Breast epithelium (tissue), 4 donors: ENCODE data around the gene RBP5. TPM values are rescaled to one million over a fixed set of nuclear protein-coding genes. Genes with fewer than 3 reads are reported as not detected.
A peak's percentile ranks its signal among the peaks of the same experiment; 100 is the strongest.

Source experiments
- DNase-seq, 2 donors: peaks; one replicate each; pipeline ENCODE4 v3.0.0-alpha.2; 2019; ENCODE audit warnings: low spot score in 2 of 2
- H3K27ac ChIP-seq, 2 donors: fragments of 200-600 bp; sonication (generic) in 1 of 2; one replicate each; pipeline ENCODE4 v1.5.1; 2016 to 2019; ENCODE audit warnings: mild to moderate bottlenecking in 1 of 2
- H3K27me3 ChIP-seq, 2 donors: fragments of 200-600 bp; sonication (generic) in 1 of 2; one replicate each; pipeline versions ENCODE4 v1.5.1 to v1.6.0; 2017 to 2019; ENCODE audit warnings: control low read depth in 1 of 2, mild to moderate bottlenecking in 1 of 2
- H3K36me3 ChIP-seq: fragments of 200-600 bp; one replicate; pipeline ENCODE4 v1.5.1; 2019
- H3K4me1 ChIP-seq, 2 donors: fragments of 200-600 bp; sonication (generic); one replicate each; pipeline ENCODE4 v1.5.1; 2016 to 2019; ENCODE audit warnings: control low read depth in 1 of 2
- H3K4me3 ChIP-seq, 3 donors: fragments of 200-600 bp; sonication (generic); 1 replicate in 2 of 3; 2 replicates in 1 of 3; pipeline ENCODE4 v1.5.1; 2016 to 2019; ENCODE audit warnings: mild to moderate bottlenecking in 3 of 3, moderate library complexity in 2 of 3
- H3K9me3 ChIP-seq, 2 donors: fragments of 200-600 bp; sonication (generic) in 1 of 2; one replicate each; pipeline ENCODE4 v1.5.1; 2016 to 2019; ENCODE audit warnings: control low read depth in 1 of 2
- POLR2A ChIP-seq: fragments of 450-650 bp; IDR thresholded peaks from one replicate; pipeline ENCODE4 v1.6.1; 2016; ENCODE audit warnings: antibody characterized with exemption, mild to moderate bottlenecking, moderate library complexity
- POLR2AphosphoS5 ChIP-seq, 3 donors: sonication (generic); formaldehyde crosslinking; IDR thresholded peaks; one replicate each; pipeline ENCODE4 v1.6.1; 2017; ENCODE audit warnings: antibody characterized with exemption in 3 of 3
- intact Hi-C: fragments of 100-400 bp; cut with DNase I; formaldehyde crosslinking; loops from one replicate; pipeline ENCODE4 v1.15.1; 2023; ENCODE audit warnings: low total_unique reads
- total RNA-seq, 3 donors: library from RNA; depleted of rRNA; stranded (reverse); fragments of >200 nt; gene quantifications; one replicate each; pipeline ENCODE4 v1.1.0, GENCODE V29; 2016
- TF ChIP-seq, protein P1 (sequence below), 3 donors: fragments of 450-650 bp; IDR thresholded peaks; one replicate each; pipeline ENCODE4 v1.5.1; 2016 to 2017; ENCODE audit warnings: antibody characterized with exemption in 3 of 3, mild to moderate bottlenecking in 3 of 3, moderate library complexity in 3 of 3

Gene RBP5
- total RNA-seq, 3 donors from 2014 or later, result 1.1 to 3.3 (median 2.9) TPM

DNA sequence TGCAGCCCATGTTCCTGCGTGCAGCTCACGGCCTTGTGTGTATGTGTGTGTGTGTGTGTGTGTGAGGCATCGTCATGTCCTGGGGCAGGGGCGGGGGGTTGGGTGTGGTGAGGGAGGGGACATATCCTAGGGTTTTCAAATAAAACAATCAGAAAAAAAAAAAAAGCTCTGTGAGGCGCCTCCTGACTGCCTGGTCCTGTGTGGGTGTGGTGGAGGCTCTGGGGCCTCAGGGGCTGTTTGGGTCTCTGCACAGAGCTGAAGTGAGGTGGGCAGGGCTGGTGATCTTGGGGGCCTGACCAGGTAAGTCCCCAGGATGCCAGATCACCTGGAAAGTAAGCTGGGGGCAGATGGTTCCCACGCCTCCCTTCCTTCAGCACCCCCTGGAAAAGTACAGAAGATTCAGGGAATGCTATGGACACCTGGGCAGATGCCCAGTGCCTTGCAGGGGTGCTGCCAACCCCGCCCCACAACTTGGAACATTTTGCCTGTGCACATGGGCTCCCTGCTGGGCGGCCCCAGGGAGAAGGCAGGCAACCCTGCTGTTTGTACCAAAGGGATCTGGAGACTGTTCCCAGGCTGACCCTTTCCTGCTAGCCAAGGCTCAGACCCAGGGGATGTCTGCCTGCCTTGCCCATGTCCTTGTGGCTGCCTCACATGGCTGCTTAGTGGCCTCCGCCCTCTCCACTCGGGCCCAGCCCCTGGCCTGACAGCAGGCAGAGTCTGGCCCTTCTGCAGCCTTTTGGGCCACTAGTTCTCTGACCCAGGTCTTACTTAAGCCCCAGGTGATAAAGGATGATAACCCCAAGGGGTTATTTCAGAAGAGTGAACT lies 30.3 kb upstream of the RBP5 start:
- H3K4me1 ChIP-seq, result peaks cover 8 to 14% of the 10 kb centered on the region in 2 donors
- no peaks in the 10 kb centered on the region for H3K27me3 ChIP-seq
- no peak overlapping the region for H3K27ac ChIP-seq
- TF ChIP-seq POLR2AphosphoS5 (IDR thresholded peaks at IDR 0.05), result no peak
- no peaks in the 10 kb centered on the region for H3K9me3 ChIP-seq
- intact Hi-C loops, result no loop called here
- no peak overlapping the region for H3K4me3 ChIP-seq
- no peak for DNase-seq
- H3K36me3 ChIP-seq, result no peaks in the 10 kb centered on the region

DNA sequence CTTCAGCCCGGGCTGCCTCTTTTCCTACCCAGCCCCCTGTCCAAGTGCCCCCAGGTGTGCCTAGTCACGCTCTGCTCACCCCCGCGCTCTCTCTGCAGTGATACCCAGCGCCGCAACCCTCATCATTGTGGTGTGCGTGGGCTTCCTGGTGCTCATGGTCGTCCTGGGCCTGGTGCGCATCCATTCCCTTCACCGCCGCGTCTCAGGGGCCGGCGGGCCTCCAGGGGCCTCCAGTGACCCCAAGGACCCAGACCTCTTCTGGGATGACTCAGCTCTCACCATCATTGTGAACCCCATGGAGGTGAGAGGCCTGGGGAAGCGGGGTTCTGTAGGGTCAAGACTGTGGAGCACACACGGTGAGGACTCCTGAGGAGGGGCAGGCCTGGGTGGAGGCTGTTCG lies 28.7 kb upstream of the RBP5 start:
- H3K36me3 ChIP-seq, result no peaks in the 10 kb centered on the region
- no peak overlapping the region for H3K4me3 ChIP-seq
- H3K27ac ChIP-seq, result no peak overlapping the region
- H3K27me3 ChIP-seq, result no peaks in the 10 kb centered on the region
- H3K9me3 ChIP-seq, result no peaks in the 10 kb centered on the region
- no peak for TF ChIP-seq POLR2A
- TF ChIP-seq, protein P1, sequence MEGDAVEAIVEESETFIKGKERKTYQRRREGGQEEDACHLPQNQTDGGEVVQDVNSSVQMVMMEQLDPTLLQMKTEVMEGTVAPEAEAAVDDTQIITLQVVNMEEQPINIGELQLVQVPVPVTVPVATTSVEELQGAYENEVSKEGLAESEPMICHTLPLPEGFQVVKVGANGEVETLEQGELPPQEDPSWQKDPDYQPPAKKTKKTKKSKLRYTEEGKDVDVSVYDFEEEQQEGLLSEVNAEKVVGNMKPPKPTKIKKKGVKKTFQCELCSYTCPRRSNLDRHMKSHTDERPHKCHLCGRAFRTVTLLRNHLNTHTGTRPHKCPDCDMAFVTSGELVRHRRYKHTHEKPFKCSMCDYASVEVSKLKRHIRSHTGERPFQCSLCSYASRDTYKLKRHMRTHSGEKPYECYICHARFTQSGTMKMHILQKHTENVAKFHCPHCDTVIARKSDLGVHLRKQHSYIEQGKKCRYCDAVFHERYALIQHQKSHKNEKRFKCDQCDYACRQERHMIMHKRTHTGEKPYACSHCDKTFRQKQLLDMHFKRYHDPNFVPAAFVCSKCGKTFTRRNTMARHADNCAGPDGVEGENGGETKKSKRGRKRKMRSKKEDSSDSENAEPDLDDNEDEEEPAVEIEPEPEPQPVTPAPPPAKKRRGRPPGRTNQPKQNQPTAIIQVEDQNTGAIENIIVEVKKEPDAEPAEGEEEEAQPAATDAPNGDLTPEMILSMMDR (IDR thresholded peaks at IDR 0.05), result no peak
- TF ChIP-seq POLR2AphosphoS5 (IDR thresholded peaks at IDR 0.05), result no peak
- DNase-seq, result no peak
- intact Hi-C loops, result no loop called here
- peaks cover 8 to 14% of the 10 kb centered on the region in 2 donors for H3K4me1 ChIP-seq

DNA sequence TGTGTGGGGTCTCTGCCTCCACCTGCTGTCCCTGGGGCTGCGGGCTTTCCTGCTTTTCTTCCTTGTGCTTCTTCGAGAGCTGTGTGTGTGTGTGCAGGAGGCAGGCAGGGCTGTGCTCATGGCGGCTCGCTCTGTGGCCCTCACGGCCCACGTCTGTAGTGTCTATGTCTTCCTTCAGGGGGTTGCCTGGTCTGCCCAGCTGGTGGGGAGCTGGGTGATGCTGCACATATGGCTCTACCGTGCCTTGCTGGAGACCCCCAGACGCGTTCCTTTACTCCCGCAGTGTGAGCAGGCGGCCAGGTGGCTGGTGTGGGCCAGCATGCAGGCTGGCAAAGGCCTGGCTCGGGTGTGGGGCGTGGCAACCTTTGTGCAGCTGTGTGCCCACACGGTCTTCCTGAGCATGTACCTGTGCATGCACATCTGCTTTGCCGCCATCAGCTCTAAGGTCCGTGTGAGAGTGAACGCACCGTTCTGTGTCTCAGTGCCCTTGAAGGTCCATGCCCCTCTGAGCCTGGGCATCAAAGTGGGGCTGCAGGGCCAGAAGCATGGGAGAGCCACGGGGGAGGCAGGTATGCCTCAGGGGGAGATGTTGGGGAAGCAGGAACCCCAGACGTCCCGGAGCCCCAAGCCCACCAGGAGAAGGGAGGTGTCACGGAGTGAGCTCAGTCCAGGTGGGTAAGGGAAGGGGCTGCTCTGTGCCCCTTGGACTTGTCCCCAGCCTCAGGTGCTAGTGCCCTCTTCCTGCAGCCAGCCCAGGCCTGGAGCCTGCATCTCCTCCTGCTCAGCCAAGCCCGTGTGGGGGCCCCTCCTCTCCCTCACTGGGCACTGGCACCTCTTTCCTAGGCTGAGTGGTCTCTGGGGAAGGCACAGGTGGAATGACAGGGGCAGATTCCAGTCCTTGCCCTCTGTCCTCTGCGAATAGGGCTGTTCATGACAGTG lies 27.8 kb upstream of the RBP5 start:
- no peak for DNase-seq
- Histone ChIP-seq H3K27me3 (no peaks in the 10 kb centered on the region), H3K4me1 (peaks cover 8 to 14% of the 10 kb centered on the region in 2 donors), H3K4me3 (peak overlapping the region in 1 of 3 donors; percentile 14), H3K36me3 (no peaks in the 10 kb centered on the region), H3K27ac (peak overlapping the region; percentile 80 to 92), H3K9me3 (no peaks in the 10 kb centered on the region)
- intact Hi-C loops, result no loop called here
- TF ChIP-seq POLR2AphosphoS5 (IDR thresholded peaks at IDR 0.05) (no peak), POLR2A (no peak)
- TF ChIP-seq, protein P1 (IDR thresholded peaks at IDR 0.05), result no peak

DNA sequence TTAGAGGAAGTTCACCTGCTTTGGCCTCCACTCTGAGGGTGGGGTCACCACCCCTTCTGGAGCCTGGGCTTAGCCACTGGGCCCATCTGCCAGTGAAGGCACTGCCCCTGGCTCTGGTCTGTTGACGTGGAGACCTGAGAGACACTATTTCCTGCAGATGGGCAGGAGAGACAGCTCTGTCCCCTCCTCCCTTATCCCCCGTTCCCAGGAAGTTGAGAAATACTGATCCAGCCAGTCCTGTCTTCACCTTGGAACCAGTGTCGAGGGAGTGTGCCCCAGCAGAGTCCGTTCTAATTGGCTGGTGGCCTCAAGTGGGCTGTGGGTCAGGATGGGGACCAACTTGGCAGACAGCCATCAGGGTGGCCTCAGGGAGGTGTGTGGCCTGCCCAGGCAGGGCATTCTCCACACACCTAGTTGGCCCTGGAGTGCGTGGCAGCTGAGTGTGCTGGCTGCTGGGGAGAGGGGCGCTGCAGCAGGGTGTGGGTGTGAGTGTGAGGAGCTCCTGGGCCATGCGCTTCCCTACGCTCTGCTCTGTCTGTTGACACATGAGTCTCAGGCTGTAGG lies 26.9 kb upstream of the RBP5 start:
- no peaks in the 10 kb centered on the region for H3K27me3 ChIP-seq
- peak; percentile 64 to 69 for DNase-seq
- H3K27ac ChIP-seq, result peak overlapping the region; percentile 80 to 92
- intact Hi-C loops, result no loop called here
- peaks cover 8 to 14% of the 10 kb centered on the region in 2 donors for H3K4me1 ChIP-seq
- H3K4me3 ChIP-seq, result peak overlapping the region in 2 of 3 donors; percentile 6 to 14
- TF ChIP-seq POLR2A (no peak), POLR2AphosphoS5 (IDR thresholded peaks at IDR 0.05) (no peak)
- TF ChIP-seq, protein P1 (IDR thresholded peaks at IDR 0.05), result no peak
- H3K36me3 ChIP-seq, result no peaks in the 10 kb centered on the region
- no peaks in the 10 kb centered on the region for H3K9me3 ChIP-seq

DNA sequence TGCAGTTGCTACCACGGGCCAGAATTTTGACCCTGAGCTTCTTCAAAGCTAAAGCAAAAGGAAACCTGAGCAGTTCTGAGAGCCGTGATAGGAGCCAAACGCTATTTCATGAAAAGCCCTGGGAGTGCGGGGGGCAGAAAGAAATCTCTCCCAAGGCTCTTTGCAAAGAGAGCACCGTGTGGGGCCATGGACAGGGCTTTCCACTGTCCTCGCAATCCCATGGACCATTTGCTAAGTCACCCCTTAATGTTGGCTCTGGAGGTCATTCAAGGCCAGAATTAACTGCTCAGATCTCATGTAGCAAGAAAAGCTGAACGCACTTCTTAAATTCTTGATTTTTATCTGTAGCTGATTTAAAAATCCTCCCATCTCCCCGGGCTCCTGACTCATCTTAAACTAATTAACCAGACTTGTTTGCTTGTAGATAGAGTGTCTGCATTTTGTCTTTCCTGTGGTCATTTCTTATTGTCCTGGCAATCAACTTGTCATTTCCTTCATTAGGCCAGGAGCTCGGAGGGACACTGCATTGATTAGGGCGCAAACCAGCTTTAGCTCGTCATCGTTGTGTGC lies 26.3 kb upstream of the RBP5 start:
- Histone ChIP-seq H3K4me3 (peak overlapping the region in 1 of 3 donors; percentile 14), H3K36me3 (no peaks in the 10 kb centered on the region)
- intact Hi-C loops, result no loop called here

More for the DNA sequence above, 26.3 kb upstream of the RBP5 start:
- TF ChIP-seq POLR2A (no peak), POLR2AphosphoS5 (IDR thresholded peaks at IDR 0.05) (no peak)
- TF ChIP-seq, protein P1 (IDR thresholded peaks at IDR 0.05), result no peak
- H3K9me3 ChIP-seq, result no peaks in the 10 kb centered on the region
- no peaks in the 10 kb centered on the region for H3K27me3 ChIP-seq
- no peak for DNase-seq
- peaks cover 8 to 14% of the 10 kb centered on the region in 2 donors for H3K4me1 ChIP-seq
- H3K27ac ChIP-seq, result peak overlapping the region; percentile 80 to 92
